Caco-2 (cell line): ENCODE results near the gene HOXD12. TPM values are rescaled to one million over a fixed set of nuclear protein-coding genes. Genes with fewer than 3 reads are reported as not detected.

ENCODE experiments used
- BruUV-seq: library from RNA; stranded (reverse); fragments of 400-500 nt; replicated peaks from 2 replicates; lab custom pipeline; 2021; lab: Mats Ljungman, UMichigan
- CTCF ChIA-PET: fragments of 300-600 bp; sonication (Branson Sonifier 250); formaldehyde crosslinking; loops from one replicate; lab custom pipeline; 2022; ENCODE audit warnings: antibody characterized with exemption; lab: Charles Lee
- POLR2A ChIA-PET: fragments of 300-600 bp; sonication (Branson Sonifier 250); formaldehyde crosslinking; loops from one replicate; lab custom pipeline; 2022; ENCODE audit warnings: antibody characterized with exemption; lab: Charles Lee
- DNase-seq, 2 experiments: peaks; one replicate each; pipeline versions ENCODE4 v3.0.0 to v3.0.0-alpha.2; 2020 to 2022
- H3K27me3 ChIP-seq: replicated peaks from 2 replicates; pipeline ENCODE4 v1.6.0; 2011; ENCODE audit warnings: low read length; ENCODE audit not compliant: control insufficient read depth, insufficient read depth
- H3K36me3 ChIP-seq: 2 replicates; pipeline ENCODE4 v1.5.1; 2011; ENCODE audit warnings: low read length; ENCODE audit not compliant: control insufficient read depth, insufficient read depth
- H3K4me1 ChIP-seq: fragments of 250-450 bp; sonication (Bioruptor Pico); 2 replicates; pipeline ENCODE4 v1.5.1; 2020; ENCODE audit warnings: mild to moderate bottlenecking
- H3K4me3 ChIP-seq: 2 replicates; pipeline ENCODE4 v1.5.1; 2011; ENCODE audit warnings: low read depth, mild to moderate bottlenecking, control low read depth, low read length
- H3K9me3 ChIP-seq: fragments of 250-450 bp; sonication (Bioruptor Pico); 2 replicates; pipeline ENCODE4 v1.5.1; 2020; ENCODE audit warnings: mild to moderate bottlenecking, moderate library complexity
- H3K27ac Mint-ChIP-seq: one replicate; pipeline ENCODE4 v1.8.0; 2022; ENCODE audit warnings: mixed read lengths; ENCODE audit not compliant: unreplicated experiment
- H3K27me3 Mint-ChIP-seq: one replicate; pipeline ENCODE4 v1.8.0; 2022; ENCODE audit warnings: mixed read lengths; ENCODE audit not compliant: insufficient read depth, unreplicated experiment
- H3K36me3 Mint-ChIP-seq: one replicate; pipeline ENCODE4 v1.8.0; 2022; ENCODE audit warnings: mild to moderate bottlenecking, mixed read lengths; ENCODE audit not compliant: insufficient read depth, unreplicated experiment
- H3K4me1 Mint-ChIP-seq: one replicate; pipeline ENCODE4 v1.8.0; 2022; ENCODE audit warnings: low read depth, mixed read lengths; ENCODE audit not compliant: unreplicated experiment
- H3K4me3 Mint-ChIP-seq: one replicate; pipeline ENCODE4 v1.8.0; 2022; ENCODE audit warnings: mild to moderate bottlenecking, moderate library complexity, mixed read lengths; ENCODE audit not compliant: unreplicated experiment
- H3K9me3 Mint-ChIP-seq: one replicate; pipeline ENCODE4 v1.8.0; 2022; ENCODE audit warnings: mixed read lengths; ENCODE audit not compliant: unreplicated experiment
- CTCF ChIP-seq, 2 experiments: fragments of 200-600 bp in 1 of 2; IDR thresholded peaks; 1 replicate in 1 of 2; 2 replicates in 1 of 2; pipeline versions ENCODE4 v1.5.1 to v1.8.0; 2011 to 2022; ENCODE audit warnings: antibody characterized with exemption in 1 of 2, control low read depth in 1 of 2, inconsistent platforms in 1 of 2, low read depth in 1 of 2, low read length in 1 of 2, mild to moderate bottlenecking in 1 of 2, moderate library complexity in 1 of 2; ENCODE audit not compliant: insufficient read depth in 1 of 2, severe bottlenecking in 1 of 2, unreplicated experiment in 1 of 2
- intact Hi-C: fragments of 100-400 bp; cut with micrococcal nuclease; formaldehyde crosslinking; loops from one replicate; pipeline ENCODE4 v1.10.0; 2022; ENCODE audit not compliant: unreplicated experiment
- total RNA-seq: library from RNA; stranded (reverse); gene quantifications from 2 replicates; pipeline ENCODE4 v1.2.3, GENCODE V29; 2022

HOXD12 gene
- total RNA-seq, 1 experiment from 2014 or later: not detected

- no peak overlapping the region for H3K4me3 Mint-ChIP-seq
- Histone ChIP-seq H3K27me3 (peaks cover under 1% of the 10 kb centered on the region; the same call in 1 of the 2 replicates), H3K9me3 (no peaks in the 10 kb centered on the region), H3K36me3 (no peaks in the 10 kb centered on the region), H3K4me1 (no peaks in the 10 kb centered on the region), H3K4me3 (no peak overlapping the region)
- TF ChIP-seq CTCF (IDR thresholded peaks at IDR 0.05; ENCODE audit: insufficient read depth in 1 of 2, low read depth in 1 of 2, low read length in 1 of 2, severe bottlenecking in 1 of 2, unreplicated experiment in 1 of 2): no peak
- DNase-seq: no peak
- no TSS peak for BruUV-seq
- intact Hi-C loops: no loop called here
- H3K4me1 Mint-ChIP-seq: no peaks in the 10 kb centered on the region
- CTCF ChIA-PET: no interaction called here
- POLR2A ChIA-PET: no interaction called here
- no peaks in the 10 kb centered on the region for H3K36me3 Mint-ChIP-seq
- no peak overlapping the region for H3K27ac Mint-ChIP-seq
- peaks cover 12% of the 10 kb centered on the region for H3K27me3 Mint-ChIP-seq
- no peaks in the 10 kb centered on the region for H3K9me3 Mint-ChIP-seq
Observed at GRCh38 chr2:176071330-176072291, 28.0 kb upstream of the HOXD12 start.

GRCh38 chr2:176072292-176072669, 27.3 kb upstream of the HOXD12 start:
- TF ChIP-seq CTCF (IDR thresholded peaks at IDR 0.05; ENCODE audit: insufficient read depth in 1 of 2, low read depth in 1 of 2, low read length in 1 of 2, severe bottlenecking in 1 of 2, unreplicated experiment in 1 of 2): no peak
- Histone ChIP-seq H3K27me3 (peaks cover 1% of the 10 kb centered on the region; the same call in 1 of the 2 replicates), H3K4me3 (no peak overlapping the region), H3K9me3 (no peaks in the 10 kb centered on the region), H3K36me3 (no peaks in the 10 kb centered on the region), H3K4me1 (no peaks in the 10 kb centered on the region)
- H3K36me3 Mint-ChIP-seq: no peaks in the 10 kb centered on the region
- H3K4me3 Mint-ChIP-seq: no peak overlapping the region
- intact Hi-C loops: no loop called here
- DNase-seq: no peak
- ChIA-PET CTCF (no interaction called here), POLR2A (no interaction called here)
- peaks cover 13% of the 10 kb centered on the region for H3K27me3 Mint-ChIP-seq
- BruUV-seq: no TSS peak
- no peaks in the 10 kb centered on the region for H3K4me1 Mint-ChIP-seq
- H3K27ac Mint-ChIP-seq: no peak overlapping the region
- H3K9me3 Mint-ChIP-seq: no peaks in the 10 kb centered on the region

GRCh38 chr2:176072951-176073904, 26.4 kb upstream of the HOXD12 start:
- DNase-seq: no peak
- H3K27ac Mint-ChIP-seq: no peak overlapping the region
- no peaks in the 10 kb centered on the region for H3K36me3 Mint-ChIP-seq
- no TSS peak for BruUV-seq
- no peaks in the 10 kb centered on the region for H3K9me3 Mint-ChIP-seq
- Histone ChIP-seq H3K27me3 (peaks cover 1% of the 10 kb centered on the region; the same call in 1 of the 2 replicates), H3K4me3 (no peak overlapping the region), H3K9me3 (no peaks in the 10 kb centered on the region), H3K4me1 (no peaks in the 10 kb centered on the region), H3K36me3 (no peaks in the 10 kb centered on the region)
- peaks cover 14% of the 10 kb centered on the region for H3K27me3 Mint-ChIP-seq
- TF ChIP-seq CTCF (IDR thresholded peaks at IDR 0.05; ENCODE audit: insufficient read depth in 1 of 2, low read depth in 1 of 2, low read length in 1 of 2, severe bottlenecking in 1 of 2, unreplicated experiment in 1 of 2): no peak
- H3K4me3 Mint-ChIP-seq: no peak overlapping the region
- no peaks in the 10 kb centered on the region for H3K4me1 Mint-ChIP-seq
- intact Hi-C loops: no loop called here
- ChIA-PET POLR2A (no interaction called here), CTCF (interaction anchor here (0.5 kb wide), 1 partner anchor 14 kb away, joined by 4 read pairs; no protein-coding TSS in a partner anchor)
